ENCODE results near the gene PSMA2. TPM values are rescaled to one million over a fixed set of nuclear protein-coding genes. Genes with fewer than 3 reads are reported as not detected.

PSMA2 gene
- total RNA-seq, 4 donors from 2014 or later: 36.3 to 105 (median 73.2) TPM

GRCh38 chr7:42976371-42976770 is 44.4 kb upstream of the PSMA2 start:
- ATAC-seq: no peak
- Histone ChIP-seq H3K27ac (no peak overlapping the region), H3K4me3 (no peak overlapping the region), H3K9me3 (no peaks in the 10 kb centered on the region), H3K36me3 (no peaks in the 10 kb centered on the region), H3K4me1 (peaks cover 0 to 12% (median 2%) of the 10 kb centered on the region in 3 donors), H3K27me3 (no peaks in the 10 kb centered on the region)
- WGBS, 2 donors (ENCODE audit: low coverage in 1 of 2): 90 to 94% methylated on average over 2 to 3 of the region's 3 CpGs
- TF ChIP-seq CTCF (IDR thresholded peaks at IDR 0.05) (no peak), EP300 (IDR thresholded peaks at IDR 0.05) (no peak), POLR2AphosphoS5 (IDR thresholded peaks at IDR 0.05) (no peak), POLR2A (IDR thresholded peaks at IDR 0.05) (no peak)

DNA sequence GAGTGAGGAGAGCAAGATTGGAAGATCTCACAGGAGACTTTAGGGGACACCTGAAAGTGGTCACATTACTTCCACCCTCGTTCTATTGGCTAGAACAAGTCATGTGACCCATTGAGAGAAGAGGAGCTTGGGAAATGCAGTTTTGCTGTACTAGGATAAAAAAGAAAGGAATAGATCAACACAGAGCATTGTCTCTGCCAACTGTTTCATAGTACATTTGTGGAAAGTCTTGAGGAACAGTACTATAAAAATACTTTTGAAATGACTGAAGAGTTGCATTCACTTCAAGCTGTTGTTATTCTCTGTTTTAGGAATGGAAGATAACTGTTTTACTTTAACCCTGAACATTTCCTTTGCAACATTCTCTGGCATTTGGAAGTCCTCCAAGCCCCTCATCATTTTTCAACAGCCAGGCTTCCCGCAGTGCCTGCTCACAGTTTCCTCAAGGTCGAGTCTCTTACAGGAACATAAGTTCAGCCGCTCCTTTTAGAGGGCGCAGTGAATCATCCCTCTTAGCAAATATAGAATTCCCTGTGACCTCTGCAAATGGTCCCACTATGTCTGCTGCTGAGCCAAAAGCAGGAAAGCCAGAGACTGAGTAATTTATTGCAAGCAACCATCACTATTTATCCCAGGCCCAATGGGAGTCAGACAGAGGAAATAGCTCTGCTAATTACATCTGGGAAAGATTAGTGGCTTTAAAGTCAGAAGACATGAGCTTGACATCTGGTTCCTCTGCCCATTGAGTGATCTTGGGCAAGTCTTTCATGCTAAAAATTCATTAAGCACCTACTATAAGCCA is 40.9 kb upstream of the PSMA2 start:
- Histone ChIP-seq H3K36me3 (no peaks in the 10 kb centered on the region), H3K4me3 (no peak overlapping the region), H3K27me3 (no peaks in the 10 kb centered on the region), H3K9me3 (no peaks in the 10 kb centered on the region), H3K27ac (peak overlapping the region; percentile 48 to 67 (median 60)), H3K4me1 (peaks cover 0 to 12% (median 2%) of the 10 kb centered on the region in 3 donors)
- peak; percentile 91 for ATAC-seq
- TF ChIP-seq CTCF (IDR thresholded peaks at IDR 0.05) (no peak), POLR2AphosphoS5 (IDR thresholded peaks at IDR 0.05) (peak; percentile 93)
- WGBS, 2 donors (ENCODE audit: low coverage in 1 of 2): 15 to 28% methylated on average over 2 to 5 of the region's 5 CpGs

DNA sequence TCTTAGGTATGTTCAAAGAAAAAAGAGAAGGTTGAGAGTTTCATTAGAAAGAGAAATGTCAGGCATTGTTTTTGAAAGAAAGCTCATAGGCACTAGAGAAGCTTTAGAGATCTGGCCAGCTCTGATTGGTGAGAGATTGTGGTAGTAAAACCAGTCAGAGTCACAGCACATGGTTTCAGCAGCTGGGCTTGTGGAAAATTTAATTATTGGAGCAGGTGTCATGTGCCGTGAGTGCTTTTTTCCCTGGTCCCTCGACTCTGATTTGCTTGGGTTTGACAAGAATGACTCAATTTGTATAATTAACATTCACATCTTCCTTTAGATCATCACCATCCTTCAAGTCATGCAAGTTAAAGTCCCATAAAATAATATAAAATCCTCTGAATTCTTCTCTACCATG is 35.4 kb upstream of the PSMA2 start:
- Histone ChIP-seq H3K4me1 (peaks cover 0 to 1% (median under 1%) of the 10 kb centered on the region in 3 donors), H3K27me3 (no peaks in the 10 kb centered on the region), H3K9me3 (no peaks in the 10 kb centered on the region), H3K27ac (no peak overlapping the region), H3K4me3 (no peak overlapping the region), H3K36me3 (no peaks in the 10 kb centered on the region)
- 66 to 79% methylated on average over 2 of the region's 2 CpGs for WGBS, 2 donors (ENCODE audit: low coverage in 1 of 2)
- TF ChIP-seq CTCF (IDR thresholded peaks at IDR 0.05) (no peak), EP300 (IDR thresholded peaks at IDR 0.05) (no peak), POLR2AphosphoS5 (IDR thresholded peaks at IDR 0.05) (no peak), POLR2A (IDR thresholded peaks at IDR 0.05) (no peak)
- no peak for ATAC-seq

DNA sequence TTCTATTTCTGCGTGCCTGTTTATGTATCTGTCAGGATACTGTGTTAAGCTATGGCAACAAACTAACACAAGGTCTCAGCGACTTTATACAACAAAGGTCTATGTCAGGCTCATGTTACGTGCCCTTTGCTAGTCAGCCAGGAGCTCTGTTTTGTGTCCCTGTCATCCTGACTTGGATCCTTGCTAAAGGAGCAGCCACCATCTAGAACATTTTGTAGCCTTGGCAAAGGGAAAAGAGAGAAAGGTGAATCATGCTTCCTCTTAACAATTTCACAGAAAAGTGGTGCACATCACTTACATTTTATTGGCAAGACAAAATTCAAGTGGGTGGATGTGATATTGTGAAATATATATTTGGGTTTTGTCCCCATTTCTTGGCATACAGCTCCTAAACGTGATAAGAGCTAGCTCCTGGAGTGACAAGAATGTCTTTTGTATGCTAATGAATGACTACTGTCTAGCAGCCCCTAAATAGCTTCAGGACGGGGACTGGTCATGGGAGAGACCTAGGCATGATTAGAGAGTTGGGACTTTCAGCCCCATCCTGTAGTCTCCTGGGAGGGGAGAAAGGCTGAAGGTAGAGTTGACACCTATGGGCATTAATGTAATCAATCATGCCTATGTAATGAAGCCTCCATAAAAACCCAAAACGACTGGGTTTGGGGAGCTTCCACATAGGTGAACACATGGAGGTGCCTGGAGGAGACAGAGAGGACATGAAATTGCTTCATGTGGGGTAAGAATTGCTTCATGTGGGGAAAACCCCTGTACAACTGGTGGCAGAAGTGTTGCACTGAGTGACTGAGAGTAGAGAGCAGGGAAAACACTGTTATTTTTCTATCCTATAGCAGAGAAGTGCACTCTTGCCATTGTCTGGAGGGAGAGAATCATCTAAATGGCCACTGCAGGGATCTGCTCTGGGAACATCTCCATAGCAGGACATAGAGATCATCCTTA is 33.2 kb upstream of the PSMA2 start:
- no peak overlapping the region for H3K4me3 ChIP-seq
- ATAC-seq: no peak

DNA sequence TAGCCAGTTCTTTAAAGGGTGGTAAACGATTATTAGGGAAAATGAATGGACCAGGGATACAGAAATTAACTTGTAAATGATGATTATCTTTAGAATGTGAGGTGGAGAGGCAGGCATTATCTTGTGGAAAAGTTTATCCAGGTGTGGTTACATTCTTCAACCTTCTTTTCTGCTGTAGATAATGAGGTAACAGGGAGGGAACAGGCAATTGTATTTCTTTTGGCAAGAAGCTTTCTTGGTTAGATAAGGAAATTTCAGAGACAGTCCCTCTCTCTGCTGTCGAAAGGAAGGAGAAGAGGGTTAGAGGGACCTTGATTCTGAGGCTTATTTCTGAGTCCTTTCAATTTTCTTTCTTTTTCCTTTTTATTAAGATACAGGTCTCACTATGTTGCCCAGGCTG is 32.3 kb upstream of the PSMA2 start:
- Histone ChIP-seq H3K27me3 (no peaks in the 10 kb centered on the region), H3K9me3 (no peaks in the 10 kb centered on the region), H3K27ac (no peak overlapping the region), H3K4me1 (no peaks in the 10 kb centered on the region), H3K4me3 (no peak overlapping the region), H3K36me3 (no peaks in the 10 kb centered on the region)
- no peak for ATAC-seq
- TF ChIP-seq POLR2AphosphoS5 (IDR thresholded peaks at IDR 0.05) (no peak), POLR2A (IDR thresholded peaks at IDR 0.05) (no peak), EP300 (IDR thresholded peaks at IDR 0.05) (no peak), CTCF (IDR thresholded peaks at IDR 0.05) (no peak)
- 62 to 67% methylated on average over 2 of the region's 2 CpGs for WGBS, 2 donors (ENCODE audit: low coverage in 1 of 2)

More for the DNA sequence above, 33.2 kb upstream of the PSMA2 start:
- Histone ChIP-seq H3K4me1 (no peaks in the 10 kb centered on the region), H3K9me3 (no peaks in the 10 kb centered on the region), H3K27me3 (no peaks in the 10 kb centered on the region), H3K36me3 (no peaks in the 10 kb centered on the region), H3K27ac (no peak overlapping the region)
- TF ChIP-seq POLR2A (IDR thresholded peaks at IDR 0.05): no peak
- TF ChIP-seq POLR2AphosphoS5 (IDR thresholded peaks at IDR 0.05): peak; percentile 92
- 31 to 34% methylated on average over 6 of the region's 6 CpGs for WGBS, 2 donors (ENCODE audit: low coverage in 1 of 2)
